GM12801 (cell line): ENCODE results near the gene MYH7.

Experiments used
- TF ChIP-seq, protein P1 (sequence below): IDR thresholded peaks from one replicate; pipeline ENCODE4 v1.5.1; 2011; ENCODE audit warnings: control low read depth; ENCODE audit not compliant: insufficient read length; ENCODE audit errors: extremely low read depth

MYH7 gene

DNA sequence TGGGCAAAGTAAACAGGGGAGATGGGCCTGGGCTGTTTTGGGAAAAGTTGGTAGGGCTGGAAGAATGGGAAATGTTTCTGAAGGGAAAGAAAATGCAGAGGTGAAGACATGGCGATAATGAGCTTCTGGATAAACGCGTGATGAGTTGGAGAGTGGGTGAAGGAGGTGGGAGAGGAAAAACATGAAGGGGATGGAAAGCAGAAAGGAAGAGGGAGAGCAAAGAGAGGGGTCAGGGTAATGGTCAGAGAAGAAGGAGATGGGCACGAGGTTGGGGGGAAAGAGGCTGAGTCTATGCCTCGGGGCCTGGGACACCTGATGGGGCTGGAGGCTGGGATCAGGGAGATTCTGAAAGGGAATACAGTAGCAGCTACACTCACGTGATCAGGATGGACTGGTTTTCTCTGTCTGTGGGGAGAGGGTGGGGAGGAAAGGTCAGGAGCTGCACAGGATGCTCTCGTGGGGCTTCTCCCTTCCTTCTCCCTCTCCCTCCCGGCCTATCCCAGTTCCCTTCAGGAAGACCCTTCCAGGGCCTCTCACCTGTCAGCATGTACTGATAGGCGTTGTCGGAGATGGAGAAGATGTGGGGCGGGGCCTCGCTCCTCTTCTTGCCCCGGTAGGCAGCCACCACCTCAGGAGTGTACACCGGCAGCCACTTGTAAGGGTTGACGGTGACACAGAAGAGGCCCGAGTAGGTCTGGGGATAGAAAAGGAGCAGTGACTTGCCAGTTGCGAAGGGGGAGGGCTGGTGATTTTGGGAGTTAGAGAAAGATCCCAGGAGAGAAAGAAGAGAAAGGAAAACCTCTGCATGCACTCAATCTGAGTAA is 3.1 kb downstream of the MYH7 start:
- TF ChIP-seq, protein P1, sequence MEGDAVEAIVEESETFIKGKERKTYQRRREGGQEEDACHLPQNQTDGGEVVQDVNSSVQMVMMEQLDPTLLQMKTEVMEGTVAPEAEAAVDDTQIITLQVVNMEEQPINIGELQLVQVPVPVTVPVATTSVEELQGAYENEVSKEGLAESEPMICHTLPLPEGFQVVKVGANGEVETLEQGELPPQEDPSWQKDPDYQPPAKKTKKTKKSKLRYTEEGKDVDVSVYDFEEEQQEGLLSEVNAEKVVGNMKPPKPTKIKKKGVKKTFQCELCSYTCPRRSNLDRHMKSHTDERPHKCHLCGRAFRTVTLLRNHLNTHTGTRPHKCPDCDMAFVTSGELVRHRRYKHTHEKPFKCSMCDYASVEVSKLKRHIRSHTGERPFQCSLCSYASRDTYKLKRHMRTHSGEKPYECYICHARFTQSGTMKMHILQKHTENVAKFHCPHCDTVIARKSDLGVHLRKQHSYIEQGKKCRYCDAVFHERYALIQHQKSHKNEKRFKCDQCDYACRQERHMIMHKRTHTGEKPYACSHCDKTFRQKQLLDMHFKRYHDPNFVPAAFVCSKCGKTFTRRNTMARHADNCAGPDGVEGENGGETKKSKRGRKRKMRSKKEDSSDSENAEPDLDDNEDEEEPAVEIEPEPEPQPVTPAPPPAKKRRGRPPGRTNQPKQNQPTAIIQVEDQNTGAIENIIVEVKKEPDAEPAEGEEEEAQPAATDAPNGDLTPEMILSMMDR: no peak

DNA sequence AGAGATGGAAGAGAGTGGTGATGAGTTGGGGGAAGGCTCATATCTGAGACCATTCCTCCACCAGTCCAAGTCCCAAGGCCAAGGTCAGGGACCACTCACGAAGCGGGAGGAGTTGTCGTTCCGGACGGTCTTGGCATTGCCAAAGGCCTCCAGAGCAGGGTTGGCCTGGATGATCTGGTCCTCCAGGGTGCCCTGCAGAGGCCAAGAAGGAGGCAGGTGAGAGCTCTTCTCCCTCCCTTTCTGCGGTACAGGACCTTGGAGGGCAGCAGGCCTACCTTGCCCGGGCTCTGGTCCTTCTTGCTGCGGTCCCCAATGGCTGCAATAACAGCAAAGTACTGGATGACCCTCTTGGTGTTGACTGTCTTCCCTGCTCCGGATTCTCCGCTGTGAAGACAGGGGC is 4.0 kb downstream of the MYH7 start:
- TF ChIP-seq, protein P1: no peak

DNA sequence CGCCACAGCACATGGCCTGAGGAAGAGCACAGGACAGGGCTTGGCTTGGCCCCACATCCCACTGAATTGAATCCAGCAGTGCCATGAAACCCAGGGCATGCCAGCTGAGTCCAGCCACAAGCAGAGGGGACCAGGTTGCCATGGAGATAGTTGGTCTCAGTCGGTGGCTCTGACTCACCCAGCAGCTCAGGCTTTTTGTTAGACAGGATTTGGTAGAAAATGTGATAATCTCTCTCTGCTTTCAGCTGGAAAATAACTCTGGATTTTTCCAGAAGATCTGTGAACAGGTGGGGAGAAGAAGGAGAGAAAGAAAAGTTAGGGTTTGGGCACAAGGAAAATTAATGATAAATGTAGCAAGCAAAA is 4.8 kb downstream of the MYH7 start:
- TF ChIP-seq, protein P1: no peak

DNA sequence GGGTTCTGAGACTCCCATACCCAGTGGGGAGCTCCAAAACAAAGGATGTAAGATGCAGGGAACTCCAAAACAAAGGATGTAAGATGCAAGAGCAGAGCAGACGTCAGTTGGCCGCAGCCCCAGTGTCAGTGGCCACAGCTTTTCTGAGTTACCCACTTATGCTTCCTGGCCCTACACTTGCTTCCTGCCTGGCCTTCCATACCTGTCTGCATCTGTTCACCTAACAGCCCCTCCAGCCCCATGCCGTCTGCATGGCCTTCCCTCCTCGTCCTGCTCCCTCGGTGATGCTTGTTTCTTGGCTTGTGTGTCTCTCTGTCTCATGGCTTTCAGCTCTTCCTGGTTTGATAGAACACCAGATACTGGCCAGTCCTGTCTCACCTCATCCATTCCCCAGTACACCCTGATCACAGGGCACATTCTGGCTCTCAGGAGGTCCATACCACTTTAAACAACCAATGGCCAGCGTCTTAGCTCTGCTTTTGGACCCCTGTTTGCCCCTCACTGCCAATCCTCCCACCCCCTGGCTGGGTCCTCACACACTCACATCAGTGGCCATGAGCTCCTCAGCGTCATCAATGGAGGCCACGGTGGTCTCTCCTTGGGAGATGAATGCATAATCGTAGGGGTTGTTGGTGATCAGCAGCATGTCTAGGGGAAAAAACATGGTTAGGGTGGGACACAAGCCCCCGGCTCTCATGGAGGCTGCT is 5.3 kb downstream of the MYH7 start:
- TF ChIP-seq, protein P1: no peak

DNA sequence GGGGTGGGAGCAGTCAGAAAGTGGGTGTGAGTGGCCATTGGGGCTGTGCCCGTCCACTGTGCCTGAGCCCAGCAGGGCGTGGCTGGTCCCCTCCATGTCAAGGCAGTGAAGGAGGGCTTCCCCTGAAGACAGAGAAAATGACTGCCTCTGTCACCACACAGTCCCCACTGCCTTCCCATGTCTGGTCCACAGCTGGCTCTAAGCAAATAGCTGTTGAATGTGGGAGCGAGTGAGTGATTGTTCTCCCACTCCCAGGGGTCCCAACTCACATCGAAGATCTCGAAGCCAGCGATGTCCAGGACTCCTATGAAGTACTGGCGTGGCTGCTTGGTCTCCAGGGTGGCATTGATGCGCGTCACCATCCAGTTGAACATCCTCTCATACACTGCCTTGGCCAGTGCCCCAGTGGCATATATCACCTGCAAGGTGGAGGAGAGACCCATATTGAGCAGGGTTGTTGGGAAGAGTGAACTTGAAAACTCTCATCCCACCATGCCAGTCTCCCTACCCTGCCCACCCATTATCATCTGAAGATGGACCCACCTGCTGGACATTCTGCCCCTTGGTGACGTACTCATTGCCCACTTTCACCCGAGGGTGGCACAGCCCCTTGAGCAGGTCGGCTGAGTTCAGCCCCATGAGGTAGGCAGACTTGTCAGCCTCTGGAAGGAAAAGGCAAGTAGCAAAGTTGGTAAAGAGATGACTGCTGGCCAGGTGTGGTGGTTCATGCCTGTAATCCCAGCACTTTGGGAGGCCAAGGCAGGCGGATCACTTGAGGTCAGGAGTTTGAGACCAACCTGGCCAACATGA is 6.6 kb downstream of the MYH7 start:
- TF ChIP-seq, protein P1: no peak

DNA sequence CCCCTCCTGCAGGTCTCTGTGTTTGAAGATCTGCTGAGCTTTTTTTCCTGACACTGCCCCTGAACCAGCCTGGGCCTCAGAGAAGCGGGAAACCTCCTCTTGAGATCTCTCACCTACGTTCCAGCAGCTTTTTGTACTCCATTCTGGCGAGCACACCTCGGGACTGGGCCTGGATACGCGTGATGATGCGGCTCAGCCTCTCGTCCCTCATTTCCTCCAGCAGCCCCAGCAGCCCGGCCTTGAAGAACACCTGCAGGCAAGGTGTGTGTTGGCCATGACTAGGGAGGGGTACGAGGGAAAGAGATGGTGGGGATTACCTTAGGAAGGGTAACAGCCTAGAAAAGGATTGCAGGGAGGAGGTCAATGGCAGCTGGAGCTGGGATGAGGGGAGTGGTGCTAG is 10.3 kb downstream of the MYH7 start:
- TF ChIP-seq, protein P1: no peak

DNA sequence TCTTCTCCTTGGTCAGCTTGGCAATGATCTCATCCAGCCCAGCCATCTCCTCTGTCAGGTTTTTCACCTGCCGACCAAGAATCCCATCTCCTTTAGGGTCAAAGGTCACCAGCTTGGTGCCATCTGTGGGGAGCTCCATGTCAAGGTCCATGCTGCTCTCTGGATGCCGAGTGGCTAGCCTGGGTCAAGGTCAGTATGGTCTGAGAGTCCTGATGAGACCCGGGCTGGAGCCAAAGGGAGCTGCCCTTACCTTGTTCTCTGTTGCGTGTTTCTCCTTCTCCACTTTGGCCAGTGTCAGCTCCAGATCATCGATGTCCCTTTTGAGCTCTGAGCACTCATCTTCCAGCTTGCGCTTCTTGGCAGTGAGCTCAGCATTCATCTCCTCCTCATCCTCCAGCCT is 11.8 kb downstream of the MYH7 start:
- TF ChIP-seq, protein P1: no peak
